Endothelial cell of umbilical vein (primary cell): ENCODE measurements around the gene DHRS12.

Source experiments
- CTCF ChIP-seq, 2 donors: IDR thresholded peaks; 1 replicate in 1 of 2; 2 replicates in 1 of 2; pipeline ENCODE4 v1.5.1; 2011; ENCODE audit warnings: low read length in 2 of 2, mild to moderate bottlenecking in 2 of 2, moderate library complexity in 2 of 2, control low read depth in 1 of 2, inconsistent platforms in 1 of 2, low read depth in 1 of 2; ENCODE audit not compliant: insufficient read depth in 1 of 2; ENCODE audit errors: extremely low read depth in 1 of 2
- EZH2 ChIP-seq: IDR thresholded peaks from 2 replicates; pipeline ENCODE4 v1.6.1; 2012; ENCODE audit warnings: borderline replicate concordance, low read depth, mild to moderate bottlenecking, moderate library complexity, low read length, inconsistent platforms; ENCODE audit not compliant: severe bottlenecking
- MAX ChIP-seq: IDR thresholded peaks from 2 replicates; pipeline ENCODE4 v1.6.1; 2011; ENCODE audit not compliant: insufficient read depth, insufficient read length
- MYC ChIP-seq: IDR thresholded peaks from one replicate; pipeline ENCODE4 v1.6.1; 2011; ENCODE audit warnings: mild to moderate bottlenecking, low read depth, low read length
- POLR2A ChIP-seq: IDR thresholded peaks from 2 replicates; pipeline ENCODE4 v1.6.1; 2012; ENCODE audit warnings: low read depth, mild to moderate bottlenecking, control low read depth, low read length
- POLR2AphosphoS5 ChIP-seq: IDR thresholded peaks from 2 replicates; pipeline ENCODE4 v1.6.1; 2012; ENCODE audit warnings: low read depth, mild to moderate bottlenecking, control low read depth, low read length, moderate library complexity; ENCODE audit not compliant: insufficient read depth

- TF ChIP-seq CTCF (IDR thresholded peaks at IDR 0.05; ENCODE audit: extremely low read depth in 1 of 2, insufficient read depth in 1 of 2, low read depth in 1 of 2, low read length in 2 of 2) (peak; percentile 74 to 82), POLR2AphosphoS5 (no peak), POLR2A (no peak), EZH2 (no peak), MYC (no peak), MAX (no peak)
Measured at GRCh38 chr13:51814825-51815650, 11.1 kb upstream of the DHRS12 start.
